Caki2 (cell line): ENCODE measurements around the gene OR8B12. TPM values are rescaled to one million over a fixed set of nuclear protein-coding genes. Genes with fewer than 3 reads are reported as not detected.

Experiments
- DNase-seq: peaks from one replicate; pipeline ENCODE4 v3.0.0-alpha.2; 2015; ENCODE audit warnings: low read depth
- in situ Hi-C: cut with HindIII; loops from 2 replicates; pipeline ENCODE4 v1.10.0; 2016; ENCODE audit warnings: low sequenced_read_pairs, low pct_unique_long_range_greater_than_20kb, mixed read lengths
- total RNA-seq: library from RNA; depleted of rRNA; stranded (reverse); fragments of >200 nt; shearing (Covaris generic); gene quantifications from 2 replicates; pipeline ENCODE4 v1.2.3, GENCODE V29; 2014; ENCODE audit warnings: low replicate concordance; rRNA removed

The OR8B12 gene
- total RNA-seq = not detected in 2 replicates

DNA sequence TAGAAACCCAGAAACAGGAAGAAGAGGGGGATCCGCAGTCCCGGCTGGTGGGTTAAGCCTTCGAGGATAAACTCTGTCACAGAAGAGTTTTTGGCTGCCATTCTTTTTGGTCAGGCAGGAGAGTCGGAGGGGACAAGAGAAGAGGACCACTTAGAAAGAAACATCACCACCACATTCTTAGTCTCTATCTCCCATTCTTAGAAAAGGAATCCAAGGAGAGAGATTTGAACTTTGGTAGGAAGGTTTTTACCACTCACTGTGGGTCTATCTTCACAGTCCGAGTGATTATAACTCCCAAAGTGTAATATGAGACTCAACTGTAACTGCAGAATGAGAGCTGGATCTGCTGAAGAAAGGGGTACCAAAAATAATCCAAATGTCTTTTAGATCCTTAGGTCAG is at the start of gene OR8B12:
Gene OR8B12 (minus strand): TSS at position 101 of the 400 bp plus-strand sequence. CDS start 0 bp downstream, at position 101.
- DNase-seq = no peak
- in situ Hi-C loops = no loop called here

DNA sequence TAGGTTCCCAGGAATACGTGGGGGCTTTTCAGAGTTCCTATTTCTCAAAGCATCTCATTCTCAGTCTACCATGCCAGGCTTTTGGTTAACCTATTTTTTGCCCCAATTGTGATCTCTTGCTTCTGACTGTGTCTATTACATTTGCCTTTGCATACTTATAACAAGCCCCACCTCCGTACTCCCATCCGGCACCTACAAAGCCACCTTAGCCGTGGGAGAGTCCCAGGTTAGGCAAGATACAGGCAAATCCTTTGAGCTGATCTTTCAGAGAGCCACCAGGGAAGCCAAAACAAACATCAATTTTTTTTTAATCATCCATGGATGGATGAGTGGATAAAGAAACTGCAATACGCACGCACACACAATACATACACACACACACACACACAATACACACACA is 49.2 kb upstream of the OR8B12 start:
- DNase-seq = no peak
- in situ Hi-C loops = no loop called here

GRCh38 chr11:124591430-124591829 is 48.0 kb upstream of the OR8B12 start:
- DNase-seq = no peak
- in situ Hi-C loops = no loop called here

GRCh38 chr11:124586238-124586860 is 42.9 kb upstream of the OR8B12 start:
- in situ Hi-C loops = no loop called here
- peak; percentile 27 for DNase-seq

DNA sequence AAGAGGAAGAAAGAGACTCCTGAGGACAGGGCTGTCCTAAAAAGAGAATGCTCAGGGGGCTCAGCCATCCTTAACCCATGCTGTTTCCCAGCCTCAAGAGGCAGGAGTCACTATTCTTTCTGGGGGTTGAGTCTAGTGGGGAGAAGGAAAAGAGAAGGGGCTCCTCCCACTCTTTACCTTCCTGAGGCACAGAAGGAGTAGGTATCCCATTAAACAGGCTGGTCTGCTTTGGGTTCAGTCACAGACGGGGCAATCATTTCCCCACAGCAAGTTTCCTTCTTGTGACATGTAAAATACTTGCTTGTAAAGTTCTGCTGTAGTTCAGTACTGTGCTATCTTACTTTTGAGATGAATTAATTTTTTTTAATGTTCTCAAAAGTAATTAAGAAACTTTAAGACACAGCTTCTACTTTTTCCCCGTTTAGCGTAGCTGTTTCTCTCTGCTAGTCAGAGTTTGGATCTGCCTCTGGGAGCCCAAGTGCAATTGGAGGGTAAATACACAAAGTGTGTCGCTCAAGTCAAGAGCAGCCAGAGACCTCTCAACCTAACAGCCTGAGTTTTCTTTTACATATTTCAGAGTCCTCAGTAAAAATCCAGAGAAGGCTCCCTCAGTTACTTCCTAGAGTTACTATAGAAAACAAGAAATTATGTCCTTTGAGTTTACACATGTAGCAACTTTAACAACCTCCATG is 41.4 kb upstream of the OR8B12 start:
- in situ Hi-C loops = no loop called here
- DNase-seq = no peak

GRCh38 chr11:124583781-124584180 is 40.3 kb upstream of the OR8B12 start:
- no peak for DNase-seq
- in situ Hi-C loops = no loop called here

DNA sequence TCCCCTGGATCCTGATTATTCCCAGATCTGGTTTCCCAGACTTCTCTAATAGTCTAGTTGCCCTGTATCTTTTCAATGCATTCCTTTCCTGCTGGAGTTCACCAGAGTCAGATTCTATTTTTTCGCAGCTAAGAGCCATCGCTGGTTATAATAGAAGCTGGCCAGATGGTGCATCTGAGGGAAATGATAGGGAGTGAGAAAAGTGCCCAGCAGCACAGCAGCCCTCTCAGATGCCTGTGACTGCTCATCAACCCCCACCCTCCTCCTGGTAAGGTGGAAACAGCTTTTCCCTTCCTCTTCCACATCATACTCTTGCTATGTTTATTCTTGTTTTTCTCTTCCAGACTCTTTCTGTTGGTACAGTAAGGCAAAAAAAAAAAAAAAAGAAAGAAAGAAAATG is 39.1 kb upstream of the OR8B12 start:
- in situ Hi-C loops = no loop called here
- no peak for DNase-seq

GRCh38 chr11:124581817-124582216 is 38.4 kb upstream of the OR8B12 start:
- in situ Hi-C loops = no loop called here
- no peak for DNase-seq

DNA sequence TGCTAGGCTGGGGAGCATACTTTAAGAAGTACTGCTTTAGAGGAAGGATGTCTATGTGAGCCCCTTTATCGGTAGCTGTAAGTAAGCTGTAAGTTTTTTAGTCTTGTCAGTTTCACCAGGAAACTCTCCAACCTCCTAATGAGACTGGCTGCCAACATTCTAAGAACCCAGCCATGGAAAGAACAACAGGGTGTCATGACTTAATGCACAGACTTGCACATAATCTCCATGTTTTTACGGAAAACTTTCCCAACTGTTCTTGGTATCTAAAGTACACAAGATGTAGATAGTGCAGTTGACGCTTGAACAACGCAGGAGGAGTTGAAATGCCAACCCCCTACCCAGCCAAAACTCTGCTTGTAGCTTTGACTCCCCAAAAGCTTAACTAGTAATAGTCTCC is 35.3 kb upstream of the OR8B12 start:
- no peak for DNase-seq
- in situ Hi-C loops = no loop called here

GRCh38 chr11:124577716-124578427 is 34.4 kb upstream of the OR8B12 start:
- no peak for DNase-seq
- in situ Hi-C loops = no loop called here

DNA sequence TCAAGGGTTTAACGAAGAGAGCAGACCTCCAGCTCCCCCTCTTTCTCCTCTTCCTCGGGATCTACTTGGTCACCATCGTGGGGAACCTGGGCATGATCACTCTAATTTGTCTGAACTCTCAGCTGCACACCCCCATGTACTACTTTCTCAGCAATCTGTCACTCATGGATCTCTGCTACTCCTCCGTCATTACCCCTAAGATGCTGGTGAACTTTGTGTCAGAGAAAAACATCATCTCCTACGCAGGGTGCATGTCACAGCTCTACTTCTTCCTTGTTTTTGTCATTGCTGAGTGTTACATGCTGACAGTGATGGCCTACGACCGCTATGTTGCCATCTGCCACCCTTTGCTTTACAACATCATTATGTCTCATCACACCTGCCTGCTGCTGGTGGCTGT is 26.7 kb upstream of the OR8B12 start:
- no peak for DNase-seq
- in situ Hi-C loops = no loop called here

- in situ Hi-C loops = no loop called here
- no peak for DNase-seq
These were observed 26.2 kb upstream of the OR8B12 start, which contains the start of gene OR8A1 for GRCh38 chr11:124569697-124570096. TSS of gene OR8A1 (plus strand) at chr11:124569997. CDS start at chr11:124570120, 123 bp downstream.

DNA sequence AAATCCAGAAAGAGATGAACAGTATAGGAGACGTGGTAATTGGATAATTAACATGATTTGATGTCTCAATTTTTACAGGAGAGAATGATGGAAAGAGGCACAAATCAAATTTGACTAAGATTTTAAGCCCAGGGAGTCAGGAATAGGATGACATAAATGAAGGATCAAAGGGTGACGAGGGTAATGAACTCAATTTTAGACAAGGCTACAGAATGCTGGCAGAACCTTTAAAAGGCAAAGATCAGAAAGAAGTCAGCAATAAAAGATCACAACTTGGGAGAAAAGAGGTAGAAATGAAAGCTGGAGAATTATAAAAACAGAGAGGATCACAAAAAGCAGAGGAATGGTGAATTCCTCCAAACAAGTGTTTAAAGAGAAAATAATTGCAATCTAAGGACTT is 13.4 kb upstream of the OR8B12 start:
- no peak for DNase-seq
- in situ Hi-C loops = no loop called here

- in situ Hi-C loops = no loop called here
- DNase-seq = no peak
These were observed 8.5 kb upstream of the OR8B12 start for GRCh38 chr11:124551987-124552386.

DNA sequence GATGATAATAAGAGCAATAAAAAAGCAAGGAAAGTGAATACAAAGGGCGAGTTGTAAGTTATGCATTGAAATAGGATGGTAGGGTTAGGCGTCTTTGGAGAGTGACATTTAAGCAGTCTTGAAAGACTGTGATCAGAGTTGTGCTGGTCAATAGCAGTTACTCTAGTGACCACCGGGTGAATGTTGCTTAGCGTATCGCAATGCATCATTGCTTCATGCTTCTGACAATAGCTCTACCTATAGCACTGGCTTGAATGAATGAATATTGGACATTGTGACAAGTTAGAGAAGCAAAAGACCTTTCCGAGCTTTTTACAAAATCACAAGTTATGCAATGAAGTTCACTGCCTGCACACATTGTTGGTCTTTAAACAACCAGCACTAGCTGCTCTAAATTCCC is 7.7 kb upstream of the OR8B12 start:
- in situ Hi-C loops = no loop called here
- DNase-seq = no peak

DNA sequence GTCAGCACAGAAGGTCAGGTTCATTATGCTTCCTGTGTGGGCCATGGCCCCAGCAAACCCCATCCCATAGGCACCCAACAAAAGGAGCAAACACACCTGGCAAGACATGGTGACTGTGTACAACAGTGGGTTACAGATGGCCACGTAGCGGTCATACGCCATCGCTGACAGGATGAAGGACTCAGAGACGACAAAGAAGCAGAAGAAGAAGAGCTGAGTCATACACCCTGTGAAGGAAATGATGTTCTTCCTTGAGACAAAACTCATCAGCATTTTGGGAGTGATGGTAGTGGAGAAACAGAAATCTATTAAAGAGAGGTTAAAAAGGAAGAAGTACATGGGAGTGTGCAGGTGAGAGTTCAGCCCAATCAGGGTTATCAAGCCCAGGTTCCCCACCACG is 309 bp downstream of the OR8B12 start:
- no peak for DNase-seq
- in situ Hi-C loops = no loop called here

DNA sequence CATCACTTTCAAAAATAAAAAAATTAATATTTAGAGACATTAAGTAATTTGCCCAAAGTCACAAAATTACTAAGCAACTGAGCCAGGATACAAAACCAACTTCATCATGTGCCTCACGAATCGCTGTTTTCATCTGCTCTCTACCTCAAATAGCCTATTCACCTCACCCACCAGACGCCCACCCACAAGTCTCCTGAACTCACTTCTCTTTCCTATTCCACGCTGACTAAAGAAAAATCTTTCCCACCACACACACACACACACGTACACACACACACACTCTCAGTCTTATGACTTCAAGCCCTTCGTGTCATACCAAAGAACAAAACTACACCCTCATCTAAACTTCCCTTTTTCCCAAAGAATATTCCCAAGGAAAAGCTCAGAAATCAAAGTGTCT is 2.2 kb downstream of the OR8B12 start:
- DNase-seq = no peak
- in situ Hi-C loops = no loop called here

DNA sequence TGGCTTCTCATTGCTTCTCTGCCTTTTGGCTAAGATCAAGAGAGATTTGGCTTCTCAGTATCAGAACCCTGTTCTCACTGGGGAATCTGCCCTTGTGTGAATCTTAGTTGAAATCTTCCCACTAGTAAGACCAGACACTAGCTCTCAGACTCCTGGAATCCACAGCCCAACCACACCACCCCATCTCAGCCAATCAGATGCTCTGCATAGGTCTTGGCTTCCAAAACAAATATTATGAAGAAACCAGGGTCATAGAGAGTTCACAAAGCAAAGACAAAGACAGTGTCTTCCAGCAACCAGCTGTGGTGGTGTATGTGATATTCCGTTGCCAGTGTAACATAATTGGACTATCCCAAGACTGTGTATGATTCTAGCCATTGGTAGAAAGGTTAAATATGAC is 5.4 kb downstream of the OR8B12 start:
- DNase-seq = peak; percentile 68
- in situ Hi-C loops = no loop called here

DNA sequence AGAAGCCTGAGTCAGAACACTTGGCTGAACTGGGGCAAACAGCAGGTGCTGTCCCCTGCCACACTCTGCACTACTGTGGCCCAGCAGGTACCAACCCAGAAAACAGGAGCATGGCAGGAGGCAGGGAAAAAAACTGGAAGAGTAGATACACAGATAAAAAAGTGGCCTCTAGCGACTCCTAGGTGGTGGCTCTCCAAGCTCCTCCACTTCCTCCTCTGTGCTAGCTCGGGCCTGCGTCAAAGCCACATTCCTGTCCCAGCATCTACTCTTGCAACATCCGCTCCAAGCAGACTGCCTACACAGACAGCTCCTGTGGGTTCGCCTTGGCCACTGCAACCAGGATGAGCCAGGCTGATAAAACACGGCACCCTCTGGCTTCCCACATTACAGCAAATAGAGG is 6.9 kb downstream of the OR8B12 start:
- DNase-seq = no peak
- in situ Hi-C loops = no loop called here
